Measurements from ENCODE around the gene HS3ST1.

DNA sequence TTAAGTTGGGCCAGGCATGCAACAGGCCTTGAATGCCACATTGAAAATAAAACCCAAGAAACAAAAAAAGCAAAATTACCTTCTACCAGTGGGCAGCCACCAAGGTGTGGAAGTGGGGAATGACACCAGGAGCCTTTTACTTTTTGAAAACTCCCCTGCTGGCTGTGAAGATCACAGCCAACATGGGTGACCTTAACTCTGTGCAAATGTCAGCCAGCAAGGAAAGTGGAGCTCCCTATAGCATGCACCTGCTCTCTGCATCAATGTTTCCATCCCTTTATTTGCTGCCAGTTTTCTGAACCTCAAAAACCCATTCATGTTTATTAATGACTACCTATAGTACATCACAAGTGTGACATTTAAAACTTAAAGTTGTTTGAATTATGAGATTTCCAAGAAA, 63.7 kb downstream of the HS3ST1 start:
- TF ChIP-seq, protein P1, sequence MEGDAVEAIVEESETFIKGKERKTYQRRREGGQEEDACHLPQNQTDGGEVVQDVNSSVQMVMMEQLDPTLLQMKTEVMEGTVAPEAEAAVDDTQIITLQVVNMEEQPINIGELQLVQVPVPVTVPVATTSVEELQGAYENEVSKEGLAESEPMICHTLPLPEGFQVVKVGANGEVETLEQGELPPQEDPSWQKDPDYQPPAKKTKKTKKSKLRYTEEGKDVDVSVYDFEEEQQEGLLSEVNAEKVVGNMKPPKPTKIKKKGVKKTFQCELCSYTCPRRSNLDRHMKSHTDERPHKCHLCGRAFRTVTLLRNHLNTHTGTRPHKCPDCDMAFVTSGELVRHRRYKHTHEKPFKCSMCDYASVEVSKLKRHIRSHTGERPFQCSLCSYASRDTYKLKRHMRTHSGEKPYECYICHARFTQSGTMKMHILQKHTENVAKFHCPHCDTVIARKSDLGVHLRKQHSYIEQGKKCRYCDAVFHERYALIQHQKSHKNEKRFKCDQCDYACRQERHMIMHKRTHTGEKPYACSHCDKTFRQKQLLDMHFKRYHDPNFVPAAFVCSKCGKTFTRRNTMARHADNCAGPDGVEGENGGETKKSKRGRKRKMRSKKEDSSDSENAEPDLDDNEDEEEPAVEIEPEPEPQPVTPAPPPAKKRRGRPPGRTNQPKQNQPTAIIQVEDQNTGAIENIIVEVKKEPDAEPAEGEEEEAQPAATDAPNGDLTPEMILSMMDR (IDR thresholded peaks at IDR 0.05; ENCODE audit: low read depth, low read length, poor library complexity, severe bottlenecking), result no peak
- TF ChIP-seq EZH2phosphoT487 (IDR thresholded peaks at IDR 0.05; ENCODE audit: borderline replicate concordance, low read length), result no peak

Measured in DOHH2 (cell line).